PFSK-1 (cell line): Measurements from ENCODE around the gene RNASEH2B.

ENCODE experiments used
- POLR2AphosphoS5 ChIP-seq: IDR thresholded peaks from 2 replicates; pipeline ENCODE4 v1.6.1; 2012; ENCODE audit warnings: low read depth, mild to moderate bottlenecking, control low read depth, low read length, moderate library complexity
- REST ChIP-seq, 2 experiments: IDR thresholded peaks; 2 replicates each; pipeline versions ENCODE4 v1.6.1 to v1.8.0; 2011 to 2012; ENCODE audit warnings: low read depth in 2 of 2, low read length in 2 of 2, control low read depth in 1 of 2, inconsistent platforms in 1 of 2, mild to moderate bottlenecking in 1 of 2, moderate library complexity in 1 of 2; ENCODE audit not compliant: insufficient read depth in 1 of 2
- TAF1 ChIP-seq: IDR thresholded peaks from 2 replicates; pipeline ENCODE4 v1.6.1; 2012; ENCODE audit warnings: low read length, control low read depth, borderline replicate concordance; ENCODE audit not compliant: insufficient read depth

DNA sequence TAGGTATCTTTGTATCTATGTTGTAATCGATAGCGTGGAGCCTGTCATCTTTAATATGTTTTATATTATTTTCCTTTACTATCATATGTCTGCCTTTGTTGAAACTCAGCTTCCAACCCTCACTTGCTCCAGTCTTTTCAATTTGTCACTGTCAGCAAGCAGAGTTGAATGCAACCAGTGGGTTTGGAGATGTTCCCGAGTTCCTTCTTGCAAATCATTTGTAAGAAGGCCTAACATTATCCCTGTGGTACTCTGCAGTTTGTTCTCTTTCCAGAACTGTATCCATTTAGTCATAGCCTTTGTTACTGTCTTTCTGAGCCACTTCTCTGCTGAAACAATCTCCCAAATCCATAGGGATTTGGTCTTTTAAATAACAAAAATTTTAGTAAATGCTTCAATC, 41.8 kb downstream of the RNASEH2B start:
- TF ChIP-seq POLR2AphosphoS5 (no peak), REST (IDR thresholded peaks at IDR 0.05; ENCODE audit: insufficient read depth in 1 of 2, low read depth in 2 of 2, low read length in 2 of 2) (no peak), TAF1 (no peak)
